Tibial nerve (tissue), 4 donors: Measurements from ENCODE around the gene OLFM2. TPM values are rescaled to one million over a fixed set of nuclear protein-coding genes. Genes with fewer than 3 reads are reported as not detected.

Source experiments
- DNase-seq, 2 donors: peaks; one replicate each; pipeline ENCODE4 v3.0.0-alpha.2; 2019; ENCODE audit warnings: low spot score in 2 of 2
- H3K27ac ChIP-seq, 4 donors: fragments of 200-600 bp; sonication (generic) in 3 of 4; one replicate each; pipeline ENCODE4 v1.5.1; 2017 to 2019; ENCODE audit warnings: mild to moderate bottlenecking in 1 of 4
- H3K27me3 ChIP-seq, 2 donors: fragments of 200-600 bp; sonication (generic) in 1 of 2; one replicate each; pipeline versions ENCODE4 v1.5.1 to v1.6.0; 2017 to 2019
- H3K36me3 ChIP-seq, 3 donors: fragments of 200-600 bp; sonication (generic); one replicate each; pipeline ENCODE4 v1.5.1; 2018 to 2019
- H3K4me1 ChIP-seq, 4 donors: fragments of 200-600 bp; sonication (generic) in 3 of 4; one replicate each; pipeline ENCODE4 v1.5.1; 2017 to 2019
- H3K4me3 ChIP-seq, 4 donors: fragments of 200-600 bp; sonication (generic) in 3 of 4; one replicate each; pipeline ENCODE4 v1.5.1; 2017 to 2019; ENCODE audit warnings: mild to moderate bottlenecking in 1 of 4, moderate library complexity in 1 of 4
- H3K9me3 ChIP-seq, 4 donors: fragments of 200-600 bp; sonication (generic) in 3 of 4; one replicate each; pipeline ENCODE4 v1.5.1; 2017 to 2019
- CTCF ChIP-seq, 5 experiments: fragments of 200-600 bp in 3 of 5; fragments of 450-650 bp in 2 of 5; sonication (generic) in 3 of 5; IDR thresholded peaks; one replicate each; pipeline ENCODE4 v1.5.1; 2016 to 2019; ENCODE audit warnings: antibody characterized with exemption in 5 of 5, mild to moderate bottlenecking in 3 of 5, moderate library complexity in 2 of 5
- EP300 ChIP-seq, 2 donors: sonication (generic); formaldehyde crosslinking; IDR thresholded peaks; one replicate each; pipeline ENCODE4 v1.6.1; 2017; ENCODE audit warnings: antibody characterized with exemption in 2 of 2, mild to moderate bottlenecking in 1 of 2
- POLR2A ChIP-seq, 2 donors: fragments of 450-650 bp; IDR thresholded peaks; one replicate each; pipeline ENCODE4 v1.6.1; 2017; ENCODE audit warnings: antibody characterized with exemption in 2 of 2, mild to moderate bottlenecking in 2 of 2, moderate library complexity in 2 of 2
- WGBS, 2 donors: methylation state at CpG; one replicate each; pipeline ENCODE4 v1.1.5; 2018; 5-methylcytosine and 5-hydroxymethylcytosine counted together
- total RNA-seq, 4 donors: library from RNA; depleted of rRNA; stranded (reverse); fragments of >200 nt; gene quantifications; one replicate each; pipeline ENCODE4 v1.1.0, GENCODE V29; 2016

Gene OLFM2
- total RNA-seq, 4 donors from 2014 or later: 4.8 to 12.6 (median 8.8) TPM

GRCh38 chr19:9943744-9944143 lies 7.4 kb upstream of the OLFM2 start:
- no peak for DNase-seq
- Histone ChIP-seq H3K4me1 (peaks cover 0 to 27% (median 5%) of the 10 kb centered on the region in 4 donors), H3K36me3 (no peaks in the 10 kb centered on the region), H3K4me3 (no peak overlapping the region), H3K9me3 (peaks cover 0 to 16% (median 0%) of the 10 kb centered on the region in 4 donors), H3K27ac (no peak overlapping the region), H3K27me3 (no peaks in the 10 kb centered on the region)
- TF ChIP-seq EP300 (IDR thresholded peaks at IDR 0.05) (no peak), CTCF (IDR thresholded peaks at IDR 0.05) (no peak), POLR2A (IDR thresholded peaks at IDR 0.05) (no peak)
- 84 to 85% methylated on average over 6 of the region's 6 CpGs for WGBS, 2 donors

GRCh38 chr19:9941671-9942070 lies 5.4 kb upstream of the OLFM2 start:
- Histone ChIP-seq H3K36me3 (no peaks in the 10 kb centered on the region), H3K4me1 (peaks cover 0 to 31% (median 6%) of the 10 kb centered on the region in 4 donors), H3K9me3 (peaks cover 0 to 16% (median 0%) of the 10 kb centered on the region in 4 donors), H3K27ac (no peak overlapping the region), H3K27me3 (peaks cover 0 to 4% of the 10 kb centered on the region in 2 donors), H3K4me3 (no peak overlapping the region)
- TF ChIP-seq EP300 (IDR thresholded peaks at IDR 0.05) (no peak), CTCF (IDR thresholded peaks at IDR 0.05) (no peak), POLR2A (IDR thresholded peaks at IDR 0.05) (no peak)
- DNase-seq: no peak
- 39 to 60% methylated on average over 1 of the region's 1 CpG for WGBS, 2 donors

GRCh38 chr19:9941231-9941630 lies 4.9 kb upstream of the OLFM2 start:
- Histone ChIP-seq H3K4me1 (peaks cover 0 to 31% (median 8%) of the 10 kb centered on the region in 4 donors), H3K4me3 (no peak overlapping the region), H3K27me3 (peaks cover 0 to 7% of the 10 kb centered on the region in 2 donors), H3K27ac (no peak overlapping the region), H3K36me3 (no peaks in the 10 kb centered on the region), H3K9me3 (peaks cover 0 to 16% (median 0%) of the 10 kb centered on the region in 4 donors)
- no peak for DNase-seq
- 64 to 100% methylated on average over 1 of the region's 1 CpG for WGBS, 2 donors
- TF ChIP-seq CTCF (IDR thresholded peaks at IDR 0.05) (no peak), EP300 (IDR thresholded peaks at IDR 0.05) (no peak), POLR2A (IDR thresholded peaks at IDR 0.05) (no peak)

DNA sequence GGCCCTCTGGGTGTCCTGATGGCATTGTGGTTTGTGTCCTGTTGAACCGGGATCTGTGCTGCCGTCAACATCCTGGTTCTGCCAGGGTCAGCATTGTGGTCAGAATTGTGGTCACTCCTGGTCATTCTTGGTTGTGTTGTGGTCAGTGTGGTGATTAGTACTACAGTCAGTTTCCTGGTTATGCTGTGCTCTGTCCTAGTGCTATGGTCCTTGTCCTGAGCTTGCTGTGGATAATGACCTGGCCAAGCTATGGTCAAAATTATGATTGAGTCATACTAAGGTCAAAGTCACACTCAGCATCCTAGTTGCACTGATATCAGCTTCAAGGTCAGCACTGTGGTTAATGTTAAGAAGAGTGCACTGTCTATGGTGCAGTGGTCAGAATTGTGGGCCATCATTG lies 4.5 kb upstream of the OLFM2 start:
- DNase-seq: no peak
- Histone ChIP-seq H3K27ac (no peak overlapping the region), H3K9me3 (peaks cover 0 to 16% (median 0%) of the 10 kb centered on the region in 4 donors), H3K4me1 (peaks cover 0 to 31% (median 10%) of the 10 kb centered on the region in 4 donors), H3K27me3 (peaks cover 0 to 10% of the 10 kb centered on the region in 2 donors), H3K4me3 (no peak overlapping the region), H3K36me3 (no peaks in the 10 kb centered on the region)
- WGBS, 2 donors: 72 to 78% methylated on average over 2 of the region's 2 CpGs
- TF ChIP-seq POLR2A (IDR thresholded peaks at IDR 0.05) (no peak), EP300 (IDR thresholded peaks at IDR 0.05) (no peak), CTCF (IDR thresholded peaks at IDR 0.05) (no peak)

DNA sequence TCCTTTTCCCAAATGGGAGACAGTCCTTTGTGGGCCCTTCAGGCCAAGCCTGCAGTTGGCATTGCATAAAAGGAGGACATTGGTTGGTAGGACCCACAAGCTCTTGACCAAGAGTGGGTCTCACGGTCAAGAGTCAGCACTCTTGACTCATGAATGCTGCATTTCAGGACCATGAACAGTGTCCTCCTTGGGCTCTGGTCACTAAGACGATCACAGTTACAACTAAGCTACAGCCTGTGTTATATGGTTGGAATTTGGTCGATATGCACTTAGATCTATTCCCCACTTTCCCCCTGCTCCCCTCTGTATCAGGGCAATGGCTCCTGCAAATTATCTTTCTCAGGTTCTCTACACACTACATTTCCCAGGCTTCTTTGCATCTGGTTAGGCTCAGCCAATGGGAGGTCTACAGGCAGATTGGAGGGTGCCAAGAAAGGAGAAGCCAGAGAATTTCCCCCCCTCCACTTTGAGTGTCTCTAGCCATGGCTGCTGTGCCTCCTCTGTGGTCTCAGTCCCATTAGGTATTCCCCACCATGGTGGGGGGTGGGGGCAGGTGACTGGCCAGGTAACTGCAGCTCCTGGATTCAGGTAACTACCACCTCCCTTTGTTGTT lies 3.1 kb upstream of the OLFM2 start:
- H3K4me1 ChIP-seq: peaks cover 0 to 31% (median 14%) of the 10 kb centered on the region in 4 donors
- TF ChIP-seq POLR2A (IDR thresholded peaks at IDR 0.05): no peak
- no peak for TF ChIP-seq CTCF (IDR thresholded peaks at IDR 0.05)
- TF ChIP-seq EP300 (IDR thresholded peaks at IDR 0.05): no peak
- DNase-seq: no peak
- H3K4me3 ChIP-seq: no peak overlapping the region
- peaks cover 0 to 16% (median 0%) of the 10 kb centered on the region in 4 donors for H3K9me3 ChIP-seq
- H3K27ac ChIP-seq: no peak overlapping the region
- H3K36me3 ChIP-seq: no peaks in the 10 kb centered on the region
- peaks cover 0 to 22% of the 10 kb centered on the region in 2 donors for H3K27me3 ChIP-seq
- 46 to 60% methylated on average over 3 of the region's 3 CpGs for WGBS, 2 donors
